Esophagus (tissue), 2 donors: ENCODE results near the gene PLSCR3. TPM values are rescaled to one million over a fixed set of nuclear protein-coding genes. Genes with fewer than 3 reads are reported as not detected.
A peak's percentile ranks its signal among the peaks of the same experiment; 100 is the strongest.

ENCODE experiments used
- H3K27ac ChIP-seq, 2 donors: one replicate each; pipeline ENCODE4 v1.5.1; 2013; ENCODE audit warnings: low read depth in 2 of 2, mild to moderate bottlenecking in 2 of 2, inconsistent platforms in 1 of 2, low read length in 1 of 2, moderate library complexity in 1 of 2
- H3K27me3 ChIP-seq, 2 donors: one replicate each; pipeline ENCODE4 v1.6.1; 2013; ENCODE audit warnings: low read length in 2 of 2, control low read depth in 1 of 2, mild to moderate bottlenecking in 1 of 2; ENCODE audit not compliant: insufficient read depth in 2 of 2, control insufficient read depth in 1 of 2
- H3K36me3 ChIP-seq, 2 donors: one replicate each; pipeline ENCODE4 v1.6.1; 2013; ENCODE audit warnings: low read length in 1 of 2; ENCODE audit not compliant: control insufficient read depth in 2 of 2, insufficient read depth in 2 of 2
- H3K4me1 ChIP-seq, 2 donors: one replicate each; pipeline ENCODE4 v1.6.1; 2013; ENCODE audit warnings: low read length in 1 of 2; ENCODE audit not compliant: control insufficient read depth in 2 of 2, insufficient read depth in 2 of 2
- H3K4me3 ChIP-seq, 2 donors: one replicate each; pipeline ENCODE4 v1.5.1; 2013; ENCODE audit warnings: low read length in 2 of 2, mild to moderate bottlenecking in 2 of 2, low read depth in 1 of 2, moderate library complexity in 1 of 2
- H3K9me3 ChIP-seq, 2 donors: one replicate each; pipeline ENCODE4 v1.6.1; 2013; ENCODE audit warnings: mild to moderate bottlenecking in 2 of 2, low read depth in 1 of 2, low read length in 1 of 2, moderate library complexity in 1 of 2; ENCODE audit not compliant: control insufficient read depth in 2 of 2, insufficient read depth in 1 of 2
- WGBS, 2 donors: extraction: QIAGEN DNeasy Blood & Tissue Kit; methylation state at CpG; one replicate each; pipeline ENCODE4 v1.1.7; 2013; 5-methylcytosine and 5-hydroxymethylcytosine counted together
- polyA plus RNA-seq, 2 donors: library from polyadenylated mRNA; stranded (reverse); fragments of 200-250 nt; gene quantifications; one replicate each; pipeline ENCODE4 v1.2.3, GENCODE V29; 2013
- donor health status: healthy with polysubstance abuse.
- donor health status: Bipolar disorder and iron deficiency.

The PLSCR3 gene
- polyA plus RNA-seq = 10 to 100 TPM; 24.7 to 31.0 TPM

- Histone ChIP-seq H3K27me3 (no peaks in the 10 kb centered on the region), H3K27ac (peak within 1 kb of the TSS; percentile 94 to 97), H3K4me1 (peaks cover 6 to 10% of the 10 kb centered on the region in 2 donors), H3K36me3 (peaks cover 12 to 13% of the 10 kb centered on the region in 2 donors), H3K9me3 (no peaks in the 10 kb centered on the region), H3K4me3 (peak within 1 kb of the TSS; percentile 72 to 82)
- 0 to 1% methylated on average over 52 to 71 of the region's 71 CpGs for WGBS, 2 donors
Observed at GRCh38 chr17:7394452-7395191, at the start of gene PLSCR3. PLSCR3 (minus strand) TSS chr17:7394525; CDS start chr17:7394110, 415 bp downstream.

- no peaks in the 10 kb centered on the region for H3K9me3 ChIP-seq
- H3K27ac ChIP-seq = peak overlapping the region; percentile 74 to 77
- H3K4me3 ChIP-seq = no peak overlapping the region
- 67 to 71% methylated on average over 7 of the region's 7 CpGs for WGBS, 2 donors
- no peaks in the 10 kb centered on the region for H3K36me3 ChIP-seq
- H3K27me3 ChIP-seq = peaks cover 0 to 6% of the 10 kb centered on the region in 2 donors
- H3K4me1 ChIP-seq = peaks cover 3 to 35% of the 10 kb centered on the region in 2 donors
Observed at GRCh38 chr17:7443499-7444485, 49.5 kb upstream of the PLSCR3 start.

- Histone ChIP-seq H3K4me3 (no peak overlapping the region), H3K9me3 (no peaks in the 10 kb centered on the region), H3K36me3 (no peaks in the 10 kb centered on the region), H3K27me3 (peaks cover 0 to 6% of the 10 kb centered on the region in 2 donors), H3K27ac (no peak overlapping the region), H3K4me1 (peaks cover 3 to 38% of the 10 kb centered on the region in 2 donors)
- 85 to 87% methylated on average over 2 of the region's 2 CpGs for WGBS, 2 donors
Observed at GRCh38 chr17:7442142-7442541, 47.8 kb upstream of the PLSCR3 start.

GRCh38 chr17:7441266-7441665, 46.9 kb upstream of the PLSCR3 start:
- Histone ChIP-seq H3K36me3 (no peaks in the 10 kb centered on the region), H3K27me3 (peaks cover 0 to 3% of the 10 kb centered on the region in 2 donors), H3K4me3 (no peak overlapping the region), H3K27ac (no peak overlapping the region), H3K9me3 (no peaks in the 10 kb centered on the region), H3K4me1 (peaks cover 3 to 40% of the 10 kb centered on the region in 2 donors)
- 55 to 66% methylated on average over 7 of the region's 7 CpGs for WGBS, 2 donors

GRCh38 chr17:7440834-7441195, 46.5 kb upstream of the PLSCR3 start:
- Histone ChIP-seq H3K9me3 (no peaks in the 10 kb centered on the region), H3K27me3 (peaks cover 0 to 3% of the 10 kb centered on the region in 2 donors), H3K4me1 (peaks cover 3 to 39% of the 10 kb centered on the region in 2 donors), H3K27ac (no peak overlapping the region), H3K36me3 (no peaks in the 10 kb centered on the region), H3K4me3 (peak overlapping the region in 1 of 2 donors; percentile 34)
- 10 to 29% methylated on average over 12 of the region's 12 CpGs for WGBS, 2 donors

- WGBS, 2 donors = 1 to 4% methylated on average over 36 to 46 of the region's 46 CpGs
- peaks cover 0 to 2% of the 10 kb centered on the region in 2 donors for H3K27me3 ChIP-seq
- peak overlapping the region; percentile 34 to 45 for H3K4me3 ChIP-seq
- no peak overlapping the region for H3K27ac ChIP-seq
- H3K36me3 ChIP-seq = no peaks in the 10 kb centered on the region
- no peaks in the 10 kb centered on the region for H3K9me3 ChIP-seq
- peaks cover 3 to 33% of the 10 kb centered on the region in 2 donors for H3K4me1 ChIP-seq
Observed at GRCh38 chr17:7440113-7440833, 45.9 kb upstream of the PLSCR3 start.

- WGBS, 2 donors = 3% methylated on average over 22 to 50 of the region's 50 CpGs
- no peaks in the 10 kb centered on the region for H3K9me3 ChIP-seq
- H3K36me3 ChIP-seq = no peaks in the 10 kb centered on the region
- H3K4me1 ChIP-seq = peaks cover 0 to 28% of the 10 kb centered on the region in 2 donors
- no peaks in the 10 kb centered on the region for H3K27me3 ChIP-seq
- H3K27ac ChIP-seq = peak within 1 kb of the TSS; percentile 62 to 65
- peak within 1 kb of the TSS; percentile 55 to 60 for H3K4me3 ChIP-seq
Observed at GRCh38 chr17:7439462-7440112, 45.3 kb upstream of the PLSCR3 start, which contains the start of gene FGF11. FGF11 (plus strand) TSS chr17:7439512; CDS start chr17:7439621, 109 bp downstream.

- H3K27ac ChIP-seq = peak overlapping the region; percentile 62 to 65
- WGBS, 2 donors = 45 to 49% methylated on average over 11 of the region's 11 CpGs
- no peaks in the 10 kb centered on the region for H3K9me3 ChIP-seq
- H3K36me3 ChIP-seq = no peaks in the 10 kb centered on the region
- peaks cover 0 to 23% of the 10 kb centered on the region in 2 donors for H3K4me1 ChIP-seq
- H3K4me3 ChIP-seq = peak overlapping the region; percentile 55 to 60
- no peaks in the 10 kb centered on the region for H3K27me3 ChIP-seq
Observed at GRCh38 chr17:7438656-7439460, 44.5 kb upstream of the PLSCR3 start.
